ENCODE results near the gene HSD17B12.

HSD17B12 gene

GRCh38 chr11:43874738-43875137, 194.2 kb downstream of the HSD17B12 start:
- DNase-seq = no peak

- DNase-seq = no peak
Observed at GRCh38 chr11:43879789-43880639, 199.5 kb downstream of the HSD17B12 start.

- peak; percentile 88 for DNase-seq
Observed at GRCh38 chr11:43880640-43881159, 200.2 kb downstream of the HSD17B12 start, which contains the start of gene ALKBH3. ALKBH3 (plus strand) TSS chr11:43880831; CDS start chr11:43882653, 1,822 bp downstream.

- DNase-seq = no peak
Observed at GRCh38 chr11:43892851-43893250, 212.3 kb downstream of the HSD17B12 start.

- DNase-seq = no peak
Observed at GRCh38 chr11:43894546-43894945, 214.0 kb downstream of the HSD17B12 start.

- DNase-seq = no peak
Observed at GRCh38 chr11:43895601-43896000, 215.1 kb downstream of the HSD17B12 start.

- no peak for DNase-seq
Observed at GRCh38 chr11:43898574-43898973, 218.0 kb downstream of the HSD17B12 start.

- DNase-seq = no peak
Observed at GRCh38 chr11:43899094-43899493, 218.6 kb downstream of the HSD17B12 start.

GRCh38 chr11:43901551-43901950, 221.0 kb downstream of the HSD17B12 start:
- DNase-seq = no peak

- DNase-seq = no peak
Observed at GRCh38 chr11:43903078-43903477, 222.5 kb downstream of the HSD17B12 start.

- no peak for DNase-seq
Observed at GRCh38 chr11:43903969-43904368, 223.4 kb downstream of the HSD17B12 start.

- DNase-seq = no peak
Observed at GRCh38 chr11:43904742-43905535, 224.4 kb downstream of the HSD17B12 start.

GRCh38 chr11:43905813-43906241, 225.3 kb downstream of the HSD17B12 start:
- peak; percentile 53 for DNase-seq
